Hepatocyte (in vitro differentiated cells): ENCODE measurements around the gene PLA2G4C.
"Not testable (repeated sequence)": the region's sequence is repeated elsewhere in the genome, so short reads cannot be mapped to it uniquely, and the experiment has no call there.

Experiments used
- EZH2 ChIP-seq: fragments of 200-600 bp; sonication (generic); IDR thresholded peaks from 2 replicates; pipeline ENCODE4 v1.6.1; 2016; ENCODE audit warnings: antibody characterized with exemption, mild to moderate bottlenecking, borderline replicate concordance
- TF ChIP-seq, protein P1 (sequence below): fragments of 200-600 bp; sonication (generic); IDR thresholded peaks from 2 replicates; pipeline ENCODE4 v1.5.1; 2016; ENCODE audit warnings: antibody characterized with exemption, mild to moderate bottlenecking; ENCODE audit not compliant: poor library complexity

DNA sequence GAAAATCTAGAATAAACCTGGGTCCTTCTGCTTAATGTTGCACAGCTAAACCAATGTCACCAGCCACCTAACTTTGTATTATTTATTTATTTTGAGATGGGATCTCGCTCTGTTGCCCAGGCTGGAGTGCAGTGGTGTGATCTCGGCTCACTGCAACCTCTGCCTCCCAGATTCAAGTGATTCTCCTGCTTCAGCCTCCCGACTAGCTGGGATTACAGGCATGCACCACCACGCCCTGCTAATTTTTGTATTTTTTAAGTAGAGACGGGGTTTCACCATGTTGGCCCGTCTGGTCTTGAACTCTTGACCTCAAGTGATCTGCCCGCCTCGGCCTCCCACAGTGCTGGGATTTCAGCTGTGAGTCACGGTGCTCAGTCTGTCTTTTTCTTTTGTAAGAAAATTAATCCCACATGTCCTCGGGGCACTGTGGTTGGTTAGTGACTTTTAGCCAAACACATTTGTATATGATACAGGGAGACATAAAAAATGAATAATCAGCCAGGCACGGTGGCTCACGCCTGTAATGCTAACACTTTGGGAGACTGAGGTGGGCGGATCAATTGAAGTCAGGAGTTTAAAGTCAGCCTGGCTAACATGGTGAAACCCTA is 19.4 kb downstream of the PLA2G4C start:
- not testable (repeated sequence) for TF ChIP-seq EZH2
- TF ChIP-seq, protein P1, sequence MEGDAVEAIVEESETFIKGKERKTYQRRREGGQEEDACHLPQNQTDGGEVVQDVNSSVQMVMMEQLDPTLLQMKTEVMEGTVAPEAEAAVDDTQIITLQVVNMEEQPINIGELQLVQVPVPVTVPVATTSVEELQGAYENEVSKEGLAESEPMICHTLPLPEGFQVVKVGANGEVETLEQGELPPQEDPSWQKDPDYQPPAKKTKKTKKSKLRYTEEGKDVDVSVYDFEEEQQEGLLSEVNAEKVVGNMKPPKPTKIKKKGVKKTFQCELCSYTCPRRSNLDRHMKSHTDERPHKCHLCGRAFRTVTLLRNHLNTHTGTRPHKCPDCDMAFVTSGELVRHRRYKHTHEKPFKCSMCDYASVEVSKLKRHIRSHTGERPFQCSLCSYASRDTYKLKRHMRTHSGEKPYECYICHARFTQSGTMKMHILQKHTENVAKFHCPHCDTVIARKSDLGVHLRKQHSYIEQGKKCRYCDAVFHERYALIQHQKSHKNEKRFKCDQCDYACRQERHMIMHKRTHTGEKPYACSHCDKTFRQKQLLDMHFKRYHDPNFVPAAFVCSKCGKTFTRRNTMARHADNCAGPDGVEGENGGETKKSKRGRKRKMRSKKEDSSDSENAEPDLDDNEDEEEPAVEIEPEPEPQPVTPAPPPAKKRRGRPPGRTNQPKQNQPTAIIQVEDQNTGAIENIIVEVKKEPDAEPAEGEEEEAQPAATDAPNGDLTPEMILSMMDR: not testable (repeated sequence)
